HL-60 (cell line): ENCODE measurements around the gene RUNX3.

ENCODE experiments used
- DNase-seq, 2 experiments: peaks; one replicate each; pipeline ENCODE4 v3.0.0-alpha.2; 2010 to 2020; ENCODE audit warnings: low read depth in 1 of 2, low spot score in 1 of 2
- H3K27ac ChIP-seq: fragments of 250-450 bp; sonication (Bioruptor Pico); replicated peaks from 2 replicates; pipeline ENCODE4 v1.5.1; 2020; ENCODE audit warnings: mild to moderate bottlenecking, moderate library complexity
- H3K27me3 ChIP-seq: fragments of 250-450 bp; sonication (Bioruptor Pico); 2 replicates; pipeline ENCODE4 v1.5.1; 2021; ENCODE audit warnings: mild to moderate bottlenecking, moderate library complexity; ENCODE audit not compliant: insufficient read depth, poor library complexity, severe bottlenecking
- H3K4me3 ChIP-seq: replicated peaks from 2 replicates; pipeline ENCODE4 v1.5.1; 2011; ENCODE audit warnings: mild to moderate bottlenecking, control low read depth, low read length; ENCODE audit not compliant: insufficient read depth
- GABPA ChIP-seq: IDR thresholded peaks from 2 replicates; pipeline ENCODE4 v1.6.1; 2012; ENCODE audit warnings: low read depth
- POLR2AphosphoS5 ChIP-seq: IDR thresholded peaks from 2 replicates; pipeline ENCODE4 v1.6.1; 2012; ENCODE audit warnings: low read depth
- REST ChIP-seq: IDR thresholded peaks from 2 replicates; pipeline ENCODE4 v1.6.1; 2012; ENCODE audit warnings: low read depth; ENCODE audit not compliant: insufficient replicate concordance
- SPI1 ChIP-seq: IDR thresholded peaks from 2 replicates; pipeline ENCODE4 v1.6.1; 2012; ENCODE audit warnings: low read depth, mild to moderate bottlenecking, borderline replicate concordance
- TF ChIP-seq, protein P1 (sequence below): IDR thresholded peaks from one replicate; pipeline ENCODE4 v1.5.1; 2011; ENCODE audit warnings: low read length, control low read depth, inconsistent platforms; ENCODE audit not compliant: insufficient read depth

The RUNX3 gene

DNA sequence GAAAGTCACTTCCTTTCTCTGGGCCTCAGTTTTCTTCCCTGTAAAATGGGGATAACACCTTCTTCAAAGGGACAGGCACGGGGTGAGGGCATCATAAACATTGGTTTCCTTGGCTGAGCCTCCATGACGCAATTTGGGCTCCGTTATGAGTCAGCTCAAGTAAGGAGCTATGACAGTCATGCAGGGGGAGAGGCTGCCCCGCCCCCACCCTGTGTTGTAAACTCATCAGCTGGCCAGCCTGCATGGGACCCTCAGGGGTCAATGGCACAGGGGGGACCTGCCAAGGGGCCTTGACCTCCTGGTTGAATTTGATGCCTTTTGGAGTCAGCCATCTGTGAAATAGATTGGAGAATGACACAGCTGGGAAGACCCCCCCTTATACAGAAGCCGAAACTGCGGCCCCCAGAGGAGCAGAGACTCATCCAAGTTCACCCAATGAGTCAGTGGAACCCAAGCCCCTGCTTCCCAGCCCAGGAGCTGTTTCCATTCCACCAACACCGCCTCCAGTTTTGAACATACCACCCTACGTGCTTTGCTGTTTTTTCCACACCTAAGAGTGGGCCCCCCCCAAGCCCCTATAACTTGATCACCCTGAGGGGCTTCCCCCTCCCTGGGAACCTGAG lies 36.8 kb upstream of the RUNX3 start:
- Histone ChIP-seq H3K4me3 (no peak overlapping the region), H3K27ac (no peak overlapping the region), H3K27me3 (no peaks in the 10 kb centered on the region)
- TF ChIP-seq GABPA (no peak), SPI1 (no peak), REST (no peak), POLR2AphosphoS5 (no peak)
- TF ChIP-seq, protein P1, sequence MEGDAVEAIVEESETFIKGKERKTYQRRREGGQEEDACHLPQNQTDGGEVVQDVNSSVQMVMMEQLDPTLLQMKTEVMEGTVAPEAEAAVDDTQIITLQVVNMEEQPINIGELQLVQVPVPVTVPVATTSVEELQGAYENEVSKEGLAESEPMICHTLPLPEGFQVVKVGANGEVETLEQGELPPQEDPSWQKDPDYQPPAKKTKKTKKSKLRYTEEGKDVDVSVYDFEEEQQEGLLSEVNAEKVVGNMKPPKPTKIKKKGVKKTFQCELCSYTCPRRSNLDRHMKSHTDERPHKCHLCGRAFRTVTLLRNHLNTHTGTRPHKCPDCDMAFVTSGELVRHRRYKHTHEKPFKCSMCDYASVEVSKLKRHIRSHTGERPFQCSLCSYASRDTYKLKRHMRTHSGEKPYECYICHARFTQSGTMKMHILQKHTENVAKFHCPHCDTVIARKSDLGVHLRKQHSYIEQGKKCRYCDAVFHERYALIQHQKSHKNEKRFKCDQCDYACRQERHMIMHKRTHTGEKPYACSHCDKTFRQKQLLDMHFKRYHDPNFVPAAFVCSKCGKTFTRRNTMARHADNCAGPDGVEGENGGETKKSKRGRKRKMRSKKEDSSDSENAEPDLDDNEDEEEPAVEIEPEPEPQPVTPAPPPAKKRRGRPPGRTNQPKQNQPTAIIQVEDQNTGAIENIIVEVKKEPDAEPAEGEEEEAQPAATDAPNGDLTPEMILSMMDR, result no peak
- peak; percentile 81 to 86 for DNase-seq

DNA sequence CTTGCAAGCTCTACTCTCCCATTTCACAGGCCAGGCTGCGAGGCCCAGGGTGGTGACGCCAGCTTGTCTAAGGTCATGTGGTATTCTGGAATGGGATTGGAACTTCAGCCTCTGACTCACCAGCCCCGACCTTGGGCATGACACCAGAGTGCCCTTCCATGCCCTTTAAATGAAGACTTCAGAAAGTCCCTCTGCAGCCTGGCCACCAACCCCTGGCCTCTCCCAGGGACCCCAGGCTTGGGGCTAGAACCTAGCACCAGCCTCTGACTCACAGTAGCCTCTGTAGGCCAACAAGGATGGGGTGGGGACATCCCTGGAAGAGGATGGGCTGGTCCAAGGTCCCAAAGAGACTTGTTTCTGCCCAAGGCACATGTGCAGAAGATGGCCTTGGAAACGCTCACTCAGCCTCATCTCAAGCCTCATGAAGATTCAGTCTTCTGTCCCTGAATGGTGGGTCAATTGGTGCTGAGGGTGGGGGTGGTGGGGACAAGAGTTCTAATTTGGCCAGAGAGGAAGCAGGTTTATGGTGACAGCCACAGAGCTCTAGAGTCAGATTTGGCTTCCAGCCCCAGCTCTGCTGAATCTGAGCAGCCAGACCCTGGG lies 36.1 kb upstream of the RUNX3 start:
- Histone ChIP-seq H3K27me3 (no peaks in the 10 kb centered on the region), H3K27ac (peak overlapping the region; percentile 26; the same call in 1 of the 2 replicates), H3K4me3 (no peak overlapping the region)
- TF ChIP-seq POLR2AphosphoS5 (no peak), GABPA (no peak), REST (no peak), SPI1 (no peak)
- TF ChIP-seq, protein P1, result no peak
- DNase-seq, result no peak

DNA sequence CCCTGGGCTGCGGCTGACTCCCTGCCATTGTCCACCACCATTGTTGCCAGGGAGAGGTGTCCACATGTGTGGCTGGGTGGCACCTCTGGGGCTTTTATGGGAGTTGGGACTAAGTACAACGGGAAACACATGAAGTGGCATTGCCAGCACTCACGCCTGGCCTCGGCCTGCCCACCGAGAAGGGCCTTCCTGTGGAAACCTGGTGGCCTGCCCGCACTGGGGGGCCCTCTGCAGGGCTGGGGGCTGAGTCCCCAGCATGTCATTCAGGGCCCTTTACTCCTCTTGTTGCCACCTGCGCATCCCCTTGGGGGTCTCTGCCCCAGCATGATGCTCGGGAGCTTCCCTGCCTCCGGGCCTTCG lies 35.5 kb upstream of the RUNX3 start:
- TF ChIP-seq, protein P1, result no peak
- TF ChIP-seq REST, result no peak
- no peak for TF ChIP-seq GABPA
- TF ChIP-seq SPI1, result no peak
- no peak for TF ChIP-seq POLR2AphosphoS5
- DNase-seq, result no peak
- Histone ChIP-seq H3K27ac (peak overlapping the region; percentile 26; the same call in 1 of the 2 replicates), H3K27me3 (no peaks in the 10 kb centered on the region), H3K4me3 (no peak overlapping the region)
